NCI-H446 treated with DMSO at 0.1 percent for 48 hours (cell line): ENCODE data around the gene PLCL2.

Experiments
- DNase-seq: peaks from one replicate; lab custom pipeline; 2025; lab: John Stamatoyannopoulos, UW

PLCL2 gene

GRCh38 chr3:17011728-17012338, 127.1 kb downstream of the PLCL2 start:
- no peak for DNase-seq

- DNase-seq, result no peak
Measured at GRCh38 chr3:17013050-17013449, 128.3 kb downstream of the PLCL2 start.

GRCh38 chr3:17013571-17013970, 128.8 kb downstream of the PLCL2 start:
- no peak for DNase-seq

- DNase-seq, result no peak
Measured at GRCh38 chr3:17014284-17014683, 129.5 kb downstream of the PLCL2 start.

GRCh38 chr3:17014709-17015108, 130.0 kb downstream of the PLCL2 start:
- no peak for DNase-seq

GRCh38 chr3:17021614-17022013, 136.9 kb downstream of the PLCL2 start:
- no peak for DNase-seq

- DNase-seq, result no peak
Measured at GRCh38 chr3:17023006-17023664, 138.4 kb downstream of the PLCL2 start.

GRCh38 chr3:17025594-17026139, 140.9 kb downstream of the PLCL2 start:
- DNase-seq, result no peak

- DNase-seq, result no peak
Measured at GRCh38 chr3:17027318-17027717, 142.6 kb downstream of the PLCL2 start.

GRCh38 chr3:17028363-17028762, 143.6 kb downstream of the PLCL2 start:
- DNase-seq, result no peak

- no peak for DNase-seq
Measured at GRCh38 chr3:17030438-17030837, 145.7 kb downstream of the PLCL2 start.

GRCh38 chr3:17030956-17031652, 146.3 kb downstream of the PLCL2 start:
- no peak for DNase-seq

- peak; percentile 5 for DNase-seq
Measured at GRCh38 chr3:17032407-17033034, 147.8 kb downstream of the PLCL2 start.

GRCh38 chr3:17033516-17034168, 148.9 kb downstream of the PLCL2 start:
- no peak for DNase-seq

- DNase-seq, result no peak
Measured at GRCh38 chr3:17035033-17035432, 150.3 kb downstream of the PLCL2 start.

- DNase-seq, result no peak
Measured at GRCh38 chr3:17035966-17036365, 151.2 kb downstream of the PLCL2 start.

- no peak for DNase-seq
Measured at GRCh38 chr3:17038141-17038540, 153.4 kb downstream of the PLCL2 start.

- no peak for DNase-seq
Measured at GRCh38 chr3:17038900-17039553, 154.3 kb downstream of the PLCL2 start.

- no peak for DNase-seq
Measured at GRCh38 chr3:17039594-17039993, 154.8 kb downstream of the PLCL2 start.

- DNase-seq, result no peak
Measured at GRCh38 chr3:17040322-17040989, 155.7 kb downstream of the PLCL2 start.

- DNase-seq, result no peak
Measured at GRCh38 chr3:17040990-17041377, 156.2 kb downstream of the PLCL2 start.
